HEK293 (cell line): ENCODE results near the gene ABCC10.
A peak's percentile ranks its signal among the peaks of the same experiment; 100 is the strongest.

Experiments
- CTCF ChIA-PET: fragments of 350-600 bp; formaldehyde crosslinking; extraction: SDS; loops from one replicate; lab custom pipeline; 2021; ENCODE audit warnings: antibody characterized with exemption; lab: Yijun Ruan, JAX
- POLR2A ChIA-PET: fragments of 300-600 bp; formaldehyde crosslinking; extraction: SDS; loops from one replicate; lab custom pipeline; 2020; ENCODE audit warnings: antibody characterized with exemption, inconsistent platforms; lab: Yijun Ruan, JAX
- H3K27ac ChIP-seq: fragments of 200-500 bp; sonication (Bioruptor generic); 2 replicates; pipeline ENCODE4 v1.5.1; 2014; ENCODE audit warnings: low read depth, low read length, control low read depth, inconsistent platforms; ENCODE audit errors: extremely low read depth
- H3K36me3 ChIP-seq, 2 experiments: fragments of 200-500 bp in 1 of 2; sonication (Bioruptor generic) in 1 of 2; 1 replicate in 1 of 2; 2 replicates in 1 of 2; pipeline ENCODE4 v1.5.1; 2014 to 2017; ENCODE audit warnings: inconsistent platforms in 2 of 2, low read length in 2 of 2; ENCODE audit not compliant: control insufficient read depth in 2 of 2, insufficient read depth in 1 of 2
- H3K4me1 ChIP-seq: fragments of 200-500 bp; sonication (Bioruptor generic); 2 replicates; pipeline ENCODE4 v1.5.1; 2014; ENCODE audit warnings: mild to moderate bottlenecking, low read length, inconsistent platforms; ENCODE audit not compliant: control insufficient read depth, insufficient read depth
- H3K4me3 ChIP-seq: 2 replicates; pipeline ENCODE4 v1.5.1; 2011; ENCODE audit warnings: low read depth, mild to moderate bottlenecking, control low read depth, low read length, moderate library complexity
- H3K9me3 ChIP-seq: fragments of 200-500 bp; sonication (Bioruptor generic); 2 replicates; pipeline ENCODE4 v1.5.1; 2014; ENCODE audit warnings: low read depth, low read length, inconsistent platforms; ENCODE audit not compliant: control insufficient read depth, insufficient read depth
- EGR2 ChIP-seq: fragments of 450-650 bp; formaldehyde crosslinking; IDR thresholded peaks from 2 replicates; pipeline ENCODE4 v1.5.1; 2016; ENCODE audit warnings: low read depth, missing biosample characterization, missing genetic modification characterization
- OVOL3 ChIP-seq: fragments of 450-650 bp; formaldehyde crosslinking; IDR thresholded peaks from 2 replicates; pipeline ENCODE4 v1.5.1; 2016; ENCODE audit warnings: missing biosample characterization, missing genetic modification characterization
- PATZ1 ChIP-seq: fragments of 450-650 bp; formaldehyde crosslinking; IDR thresholded peaks from 2 replicates; pipeline ENCODE4 v1.5.1; 2016; ENCODE audit warnings: missing biosample characterization, missing genetic modification characterization
- SP7 ChIP-seq: fragments of 450-650 bp; formaldehyde crosslinking; IDR thresholded peaks from 2 replicates; pipeline ENCODE4 v1.5.1; 2016; ENCODE audit warnings: missing biosample characterization, missing genetic modification characterization
- WT1 ChIP-seq: fragments of 450-650 bp; formaldehyde crosslinking; IDR thresholded peaks from 2 replicates; pipeline ENCODE4 v1.5.1; 2016; ENCODE audit warnings: missing biosample characterization, missing genetic modification characterization
- ZFHX2 ChIP-seq: fragments of 450-650 bp; formaldehyde crosslinking; conservative IDR thresholded peaks from 2 replicates; pipeline ENCODE4 v1.5.1; 2016; ENCODE audit warnings: missing biosample characterization, missing genetic modification characterization
- ZNF221 ChIP-seq: fragments of 450-650 bp; formaldehyde crosslinking; IDR thresholded peaks from 2 replicates; pipeline ENCODE4 v1.5.1; 2017; ENCODE audit warnings: missing biosample characterization, missing genetic modification characterization, borderline replicate concordance
- ZNF514 ChIP-seq: fragments of 450-650 bp; formaldehyde crosslinking; IDR thresholded peaks from 2 replicates; pipeline ENCODE4 v1.5.1; 2016; ENCODE audit warnings: missing biosample characterization, missing genetic modification characterization
- ZSCAN18 ChIP-seq: fragments of 450-650 bp; formaldehyde crosslinking; IDR thresholded peaks from 2 replicates; pipeline ENCODE4 v1.5.1; 2016; ENCODE audit warnings: missing biosample characterization, missing genetic modification characterization
- TF ChIP-seq, protein P1 (sequence below): fragments of 450-650 bp; formaldehyde crosslinking; IDR thresholded peaks from 2 replicates; pipeline ENCODE4; 2016; ENCODE audit warnings: missing biosample characterization, missing genetic modification characterization

ABCC10 gene

DNA sequence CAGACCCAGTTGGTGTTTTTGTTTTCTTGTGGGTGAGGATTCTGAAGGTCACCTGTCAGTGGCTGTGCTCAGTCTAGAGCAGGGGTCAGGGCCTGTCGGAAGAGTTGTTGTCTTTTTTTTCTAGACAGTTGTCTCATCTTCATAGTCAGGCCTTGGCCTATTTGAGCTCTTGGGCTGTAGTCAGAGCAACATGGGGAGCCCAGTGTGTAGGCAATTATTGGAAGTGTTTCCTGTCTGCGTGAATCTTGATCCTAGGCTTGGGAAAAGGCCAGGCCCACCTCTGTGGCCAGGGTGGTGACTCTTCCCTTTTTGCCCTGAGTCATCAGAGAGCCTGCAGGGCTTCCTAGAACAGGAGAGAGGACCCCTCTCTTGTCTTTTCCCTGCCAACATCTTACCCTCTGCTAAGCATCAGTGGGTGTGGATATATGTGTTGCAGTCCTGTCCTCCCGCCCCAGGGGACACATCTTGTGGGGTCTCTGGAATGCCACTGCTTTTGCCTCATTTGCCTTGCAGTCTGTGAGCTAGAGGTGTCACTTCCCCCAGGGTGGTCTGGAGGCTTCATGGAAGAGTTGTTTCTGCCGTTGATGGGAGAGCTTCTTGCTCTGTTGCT lies 61.4 kb downstream of the ABCC10 start (continued):
- TF ChIP-seq, protein P1, sequence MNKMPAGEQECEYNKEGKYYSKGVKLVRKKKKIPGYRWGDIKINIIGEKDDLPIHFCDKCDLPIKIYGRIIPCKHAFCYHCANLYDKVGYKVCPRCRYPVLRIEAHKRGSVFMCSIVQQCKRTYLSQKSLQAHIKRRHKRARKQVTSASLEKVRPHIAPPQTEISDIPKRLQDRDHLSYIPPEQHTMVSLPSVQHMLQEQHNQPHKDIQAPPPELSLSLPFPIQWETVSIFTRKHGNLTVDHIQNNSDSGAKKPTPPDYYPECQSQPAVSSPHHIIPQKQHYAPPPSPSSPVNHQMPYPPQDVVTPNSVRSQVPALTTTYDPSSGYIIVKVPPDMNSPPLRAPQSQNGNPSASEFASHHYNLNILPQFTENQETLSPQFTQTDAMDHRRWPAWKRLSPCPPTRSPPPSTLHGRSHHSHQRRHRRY (tag by site-specific recombination): no peak

GRCh38 chr6:43489277-43490072 lies 62.1 kb downstream of the ABCC10 start:
- no peaks in the 10 kb centered on the region for H3K4me1 ChIP-seq
- H3K4me3 ChIP-seq: no peak overlapping the region
- TF ChIP-seq WT1 (no peak), ZSCAN18 (tag by site-specific recombination) (no peak), ZFHX2 (tag by site-specific recombination) (peak; percentile 81), SP7 (tag by site-specific recombination) (no peak), EGR2 (tag by site-specific recombination) (peak; percentile 76)
- H3K27ac ChIP-seq: no peak overlapping the region
- ChIA-PET POLR2A (interaction anchor here (0.8 to 2.1 kb wide), 3 partner anchors 9 to 34 kb away, joined by 3 to 13 read pairs (median 4); partner anchors contain the start of genes DLK2 and TJAP1), CTCF (interaction anchor here (0.6 to 11.2 kb wide), 2 partner anchors 19 to 32 kb away, joined by 3 to 142 read pairs; partner anchors contain the start of gene LRRC73)
- H3K9me3 ChIP-seq: no peaks in the 10 kb centered on the region
- H3K36me3 ChIP-seq: peaks cover 0 to 41% of the 10 kb centered on the region in 2 experiments; a peak in 2 of 3 replicates

- H3K4me3 ChIP-seq: no peak overlapping the region
- no peaks in the 10 kb centered on the region for H3K9me3 ChIP-seq
- peaks cover 0 to 36% of the 10 kb centered on the region in 2 experiments; a peak in 2 of 3 replicates for H3K36me3 ChIP-seq
- H3K4me1 ChIP-seq: no peaks in the 10 kb centered on the region
- ChIA-PET POLR2A (interaction anchor here (0.6 to 2.1 kb wide), 3 partner anchors 11 to 250 kb away, joined by 3 to 13 read pairs (median 4); partner anchors contain the start of gene TJAP1), CTCF (interaction anchor here (0.6 to 11.2 kb wide), 4 partner anchors 11 to 35 kb away, joined by 3 to 142 read pairs (median 3); partner anchors contain the start of gene LRRC73)
- H3K27ac ChIP-seq: no peak overlapping the region
- TF ChIP-seq ZNF514 (tag by site-specific recombination): no peak
- TF ChIP-seq OVOL3 (tag by site-specific recombination): no peak
- TF ChIP-seq ZNF221 (tag by site-specific recombination): no peak
- TF ChIP-seq PATZ1: no peak
Measured at GRCh38 chr6:43490523-43490939, 63.2 kb downstream of the ABCC10 start.
